Heart left ventricle (tissue), 16 donors: ENCODE measurements around the gene ADGRB3. TPM values are rescaled to one million over a fixed set of nuclear protein-coding genes. Genes with fewer than 3 reads are reported as not detected.

Source experiments
- ATAC-seq, 4 donors: fragments of 200-7000 bp; cut with Tn5 transposase; one replicate each; pipeline ENCODE4 v1.9.1; 2020 to 2022; ENCODE audit warnings: moderate library complexity in 4 of 4, mild to moderate bottlenecking in 3 of 4, moderate number of reproducible peaks in 1 of 4
- DNase-seq, 5 donors: peaks; one replicate each; pipeline ENCODE4 v3.0.0-alpha.2; 2020
- H3K27ac ChIP-seq, 12 donors: fragments of 200-600 bp; sonication (generic) in 4 of 12; one replicate each; pipeline versions ENCODE4 v1.5.0 to v1.8.0; 2016 to 2022; ENCODE audit warnings: mild to moderate bottlenecking in 2 of 12
- H3K27me3 ChIP-seq, 9 donors: fragments of 200-600 bp; sonication (generic) in 2 of 9; one replicate each; pipeline versions ENCODE4 v1.5.1 to v1.8.0; 2016 to 2022; ENCODE audit warnings: mild to moderate bottlenecking in 3 of 9
- H3K36me3 ChIP-seq, 9 donors: fragments of 200-600 bp; sonication (generic) in 2 of 9; one replicate each; pipeline versions ENCODE4 v1.5.0 to v1.8.0; 2018 to 2022; ENCODE audit warnings: mild to moderate bottlenecking in 2 of 9
- H3K4me1 ChIP-seq, 12 donors: fragments of 200-600 bp; sonication (generic) in 4 of 12; one replicate each; pipeline versions ENCODE4 v1.5.0 to v1.8.0; 2016 to 2022; ENCODE audit warnings: mild to moderate bottlenecking in 3 of 12
- H3K4me3 ChIP-seq, 12 donors: fragments of 200-600 bp; sonication (generic) in 4 of 12; one replicate each; pipeline versions ENCODE4 v1.5.0 to v1.8.0; 2017 to 2022; ENCODE audit warnings: mild to moderate bottlenecking in 9 of 12, moderate library complexity in 4 of 12
- H3K9me3 ChIP-seq, 12 donors: fragments of 200-600 bp; sonication (generic) in 4 of 12; one replicate each; pipeline versions ENCODE4 v1.5.0 to v1.8.0; 2016 to 2022; ENCODE audit warnings: mild to moderate bottlenecking in 1 of 12
- POLR2A ChIP-seq, 2 donors: fragments of 450-650 bp; IDR thresholded peaks; one replicate each; pipeline ENCODE4 v1.6.1; 2017; ENCODE audit warnings: antibody characterized with exemption in 2 of 2, mild to moderate bottlenecking in 2 of 2, moderate library complexity in 2 of 2
- WGBS, 4 donors: extraction: QIAGEN DNeasy Blood & Tissue Kit in 2 of 4; methylation state at CpG; one replicate each; pipeline versions ENCODE4 v1.1.5 to v1.1.7; 2013 to 2018; 5-methylcytosine and 5-hydroxymethylcytosine counted together
- intact Hi-C, 10 donors: fragments of 100-400 bp; cut with DNase I; formaldehyde crosslinking; loops; one replicate each; pipeline versions ENCODE4 v1.11.1 to v1.14.2; 2022
- polyA plus RNA-seq, 2 donors: library from polyadenylated mRNA; stranded (reverse); fragments of 200-250 nt; gene quantifications; one replicate each; pipeline ENCODE4 v1.2.3, GENCODE V29; 2013
- total RNA-seq, 9 donors: library from RNA; depleted of rRNA in 2 of 9; stranded (reverse); fragments of >200 nt in 2 of 9; fragmentation: NEBNext Ultra II Directional in 3 of 9; extraction: Animal tissue kit (Norgen Biotek cat#: 25700) in 3 of 9; gene quantifications; one replicate each; pipeline versions ENCODE4 v1.1.0 to v1.2.4, GENCODE V29; 2016 to 2023
- TF ChIP-seq, protein P1 (sequence below), 12 donors: fragments of 200-600 bp; sonication (generic) in 4 of 12; IDR thresholded peaks; one replicate each; pipeline versions ENCODE4 v1.5.0 to v1.8.0; 2018 to 2022; ENCODE audit warnings: antibody characterized with exemption in 12 of 12, mild to moderate bottlenecking in 5 of 12
- donor health status: ischemic (EF 13 %, LVEDD 7.1; RV severe dilation, severe dysfunction).
- donor health status: healthy with polysubstance abuse.
- donor health status: DM: no; HTN: yes; CAD: no.
- donor health status: DM: no; HTN: no; CAD: no.
- donor health status: ischemic (EF 25% LVEDD 6.9; RV normal size, moderate dysfunction).
- donor health status: ischemic (EF 25% LVEDD 5.7; RV mildly dilated, moderate dysfunction).
- donor health status: healthy.
- donor health status: DM: yes; HTN: yes; CAD: no.
- donor health status: ischemic (EF 35%, LVEDD 5.7; RV mildly dilated, moderate dysfunction).
- donor health status: nonischemic (EF 11% LVEDD 7.7; RV severe dilation, severe dysfunction).
- donor health status: DM: yes; HTN: yes; CAD: no.
- donor health status: PGD.
- donor health status: ischemic (EF 29% LVEDD 5.4; RV normal size, mild dysfunction).
- donor health status: nonischemic (EF 23%, LVEDD 6.1; RV moderate dilation, normal function).

ADGRB3 gene
- total and polyA plus RNA-seq, 11 donors: 0.51 to 2.5 (median 1.1) TPM

DNA sequence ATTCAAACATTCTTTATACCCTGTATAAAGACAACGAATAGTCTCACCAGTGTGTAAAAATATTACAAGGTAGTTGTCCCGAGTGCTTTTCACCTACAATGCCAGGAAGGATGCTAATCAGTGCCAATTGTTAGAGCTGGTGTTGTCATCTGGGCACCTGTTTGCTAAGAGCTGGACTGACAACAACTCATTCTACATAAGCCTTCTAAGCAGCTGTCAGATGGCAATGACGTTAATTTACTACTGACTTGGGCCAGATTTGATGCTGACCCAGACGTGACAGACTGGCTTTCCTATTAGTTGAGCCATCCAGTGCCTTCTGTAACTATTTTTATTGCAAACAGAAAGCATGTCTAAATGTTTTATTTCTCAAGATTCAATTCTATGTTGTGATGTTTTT lies 355.2 kb downstream of the ADGRB3 start:
- H3K27me3 ChIP-seq: no peaks in the 10 kb centered on the region
- TF ChIP-seq POLR2A (IDR thresholded peaks at IDR 0.05): no peak
- TF ChIP-seq, protein P1, sequence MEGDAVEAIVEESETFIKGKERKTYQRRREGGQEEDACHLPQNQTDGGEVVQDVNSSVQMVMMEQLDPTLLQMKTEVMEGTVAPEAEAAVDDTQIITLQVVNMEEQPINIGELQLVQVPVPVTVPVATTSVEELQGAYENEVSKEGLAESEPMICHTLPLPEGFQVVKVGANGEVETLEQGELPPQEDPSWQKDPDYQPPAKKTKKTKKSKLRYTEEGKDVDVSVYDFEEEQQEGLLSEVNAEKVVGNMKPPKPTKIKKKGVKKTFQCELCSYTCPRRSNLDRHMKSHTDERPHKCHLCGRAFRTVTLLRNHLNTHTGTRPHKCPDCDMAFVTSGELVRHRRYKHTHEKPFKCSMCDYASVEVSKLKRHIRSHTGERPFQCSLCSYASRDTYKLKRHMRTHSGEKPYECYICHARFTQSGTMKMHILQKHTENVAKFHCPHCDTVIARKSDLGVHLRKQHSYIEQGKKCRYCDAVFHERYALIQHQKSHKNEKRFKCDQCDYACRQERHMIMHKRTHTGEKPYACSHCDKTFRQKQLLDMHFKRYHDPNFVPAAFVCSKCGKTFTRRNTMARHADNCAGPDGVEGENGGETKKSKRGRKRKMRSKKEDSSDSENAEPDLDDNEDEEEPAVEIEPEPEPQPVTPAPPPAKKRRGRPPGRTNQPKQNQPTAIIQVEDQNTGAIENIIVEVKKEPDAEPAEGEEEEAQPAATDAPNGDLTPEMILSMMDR (IDR thresholded peaks at IDR 0.05): no peak
- no peak overlapping the region for H3K27ac ChIP-seq
- 25 to 28% (median 27%) methylated on average over 4 of the region's 4 CpGs for WGBS, 4 donors
- intact Hi-C loops: no loop called here
- DNase-seq (no peak), ATAC-seq (peak in 3 of 4 donors; percentile 36 to 93 (median 92))
- H3K36me3 ChIP-seq: no peaks in the 10 kb centered on the region
- no peaks in the 10 kb centered on the region for H3K4me1 ChIP-seq
- H3K4me3 ChIP-seq: no peak overlapping the region
- H3K9me3 ChIP-seq: peaks cover 0 to 4% (median 0%) of the 10 kb centered on the region in 12 donors

DNA sequence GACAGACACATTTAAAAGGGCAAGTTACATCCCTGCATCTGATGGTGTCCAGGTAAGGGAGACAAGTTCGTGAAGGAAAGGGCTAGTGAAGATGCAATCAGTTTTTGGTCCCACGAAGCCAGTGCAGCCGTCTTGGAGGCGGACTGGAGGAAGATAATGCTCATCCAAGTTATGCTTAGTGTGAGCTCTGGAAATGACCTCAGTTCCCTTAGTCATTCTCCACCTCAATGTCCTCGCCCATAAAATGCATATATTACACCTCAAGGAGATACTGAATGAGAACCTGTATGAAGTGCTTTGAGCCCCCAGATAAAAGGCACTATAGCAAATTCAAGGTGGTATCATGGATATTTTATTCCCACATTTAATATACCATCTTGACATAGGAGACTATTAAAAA lies 358.8 kb downstream of the ADGRB3 start:
- intact Hi-C loops: no loop called here
- Histone ChIP-seq H3K36me3 (no peaks in the 10 kb centered on the region), H3K9me3 (no peaks in the 10 kb centered on the region), H3K27me3 (no peaks in the 10 kb centered on the region), H3K4me3 (no peak overlapping the region), H3K4me1 (no peaks in the 10 kb centered on the region), H3K27ac (no peak overlapping the region)
- DNase-seq: no peak
- 71 to 79% (median 76%) methylated on average over 5 of the region's 5 CpGs for WGBS, 4 donors
- TF ChIP-seq, protein P1 (IDR thresholded peaks at IDR 0.05): no peak
- no peak for TF ChIP-seq POLR2A (IDR thresholded peaks at IDR 0.05)
- ATAC-seq: no peak

GRCh38 chr6:68994521-68994920 lies 359.4 kb downstream of the ADGRB3 start:
- Histone ChIP-seq H3K4me1 (no peaks in the 10 kb centered on the region), H3K27me3 (no peaks in the 10 kb centered on the region), H3K36me3 (no peaks in the 10 kb centered on the region), H3K4me3 (no peak overlapping the region), H3K9me3 (no peaks in the 10 kb centered on the region), H3K27ac (no peak overlapping the region)
- intact Hi-C loops: no loop called here
- WGBS, 4 donors: 63 to 79% (median 71%) methylated on average over 1 of the region's 1 CpG
- no peak for ATAC-seq
- no peak for DNase-seq
- no peak for TF ChIP-seq POLR2A (IDR thresholded peaks at IDR 0.05)
- TF ChIP-seq, protein P1 (IDR thresholded peaks at IDR 0.05): no peak

- no peak for DNase-seq
- Histone ChIP-seq H3K9me3 (no peaks in the 10 kb centered on the region), H3K4me1 (no peaks in the 10 kb centered on the region), H3K27ac (no peak overlapping the region), H3K27me3 (no peaks in the 10 kb centered on the region), H3K4me3 (no peak overlapping the region), H3K36me3 (no peaks in the 10 kb centered on the region)
- TF ChIP-seq POLR2A (IDR thresholded peaks at IDR 0.05): no peak
- TF ChIP-seq, protein P1 (IDR thresholded peaks at IDR 0.05): no peak
- no peak for ATAC-seq
- 82 to 90% (median 84%) methylated on average over 5 of the region's 5 CpGs for WGBS, 4 donors
- intact Hi-C loops: no loop called here
These were observed 370.1 kb downstream of the ADGRB3 start for GRCh38 chr6:69005199-69005598.
